Stimulated activated CD8-positive, alpha-beta memory T cell treated with anti-CD3 and anti-CD28 coated beads, Interleukin-4, amount 100 ng/mL, for 48 hours (primary cell): ENCODE data around the gene ADAM11.
"Not testable (repeated sequence)": the region's sequence is repeated elsewhere in the genome, so short reads cannot be mapped to it uniquely, and the experiment has no call there.

Experiments used
- DNase-seq: peaks from one replicate; pipeline ENCODE4 v3.0.0-alpha.2; 2020

ADAM11 gene

DNA sequence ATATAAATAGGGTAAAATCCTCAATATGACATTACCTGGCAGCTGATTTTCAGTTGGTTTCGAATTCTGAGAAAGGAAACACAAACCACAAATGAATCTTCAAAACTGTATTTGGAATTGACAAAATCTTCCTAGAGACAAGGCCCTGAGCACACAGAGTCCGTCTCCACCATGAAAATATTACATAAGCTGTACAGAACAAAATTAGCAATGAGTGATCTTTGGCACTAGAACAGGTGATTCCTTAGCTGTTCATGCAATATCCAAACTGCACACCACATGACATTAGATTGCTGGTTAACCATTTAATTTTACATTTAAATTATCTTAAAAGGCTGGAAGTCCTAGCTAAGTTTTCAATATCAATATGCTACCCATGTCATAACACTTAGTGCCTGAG lies 39.6 kb downstream of the ADAM11 start:
- DNase-seq = no peak

DNA sequence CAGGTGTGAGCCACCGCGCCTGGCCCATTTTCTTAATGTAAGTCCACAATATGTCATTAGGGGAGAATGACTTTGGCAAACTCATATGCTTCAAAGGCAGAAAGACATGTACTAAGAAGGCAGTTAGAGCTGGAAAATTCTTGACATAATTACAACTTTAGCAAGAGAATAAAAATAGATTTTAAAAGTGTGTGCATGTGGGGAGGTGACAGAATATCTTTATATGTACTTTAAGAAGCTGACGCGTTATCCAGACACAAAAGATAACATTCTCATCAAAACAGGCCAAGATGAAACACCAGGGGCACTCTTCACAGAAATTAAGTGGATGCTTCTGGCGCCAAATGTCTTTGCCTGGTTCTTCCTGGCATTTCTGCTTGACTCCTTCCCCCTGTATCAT lies 43.1 kb downstream of the ADAM11 start:
- DNase-seq = no peak

DNA sequence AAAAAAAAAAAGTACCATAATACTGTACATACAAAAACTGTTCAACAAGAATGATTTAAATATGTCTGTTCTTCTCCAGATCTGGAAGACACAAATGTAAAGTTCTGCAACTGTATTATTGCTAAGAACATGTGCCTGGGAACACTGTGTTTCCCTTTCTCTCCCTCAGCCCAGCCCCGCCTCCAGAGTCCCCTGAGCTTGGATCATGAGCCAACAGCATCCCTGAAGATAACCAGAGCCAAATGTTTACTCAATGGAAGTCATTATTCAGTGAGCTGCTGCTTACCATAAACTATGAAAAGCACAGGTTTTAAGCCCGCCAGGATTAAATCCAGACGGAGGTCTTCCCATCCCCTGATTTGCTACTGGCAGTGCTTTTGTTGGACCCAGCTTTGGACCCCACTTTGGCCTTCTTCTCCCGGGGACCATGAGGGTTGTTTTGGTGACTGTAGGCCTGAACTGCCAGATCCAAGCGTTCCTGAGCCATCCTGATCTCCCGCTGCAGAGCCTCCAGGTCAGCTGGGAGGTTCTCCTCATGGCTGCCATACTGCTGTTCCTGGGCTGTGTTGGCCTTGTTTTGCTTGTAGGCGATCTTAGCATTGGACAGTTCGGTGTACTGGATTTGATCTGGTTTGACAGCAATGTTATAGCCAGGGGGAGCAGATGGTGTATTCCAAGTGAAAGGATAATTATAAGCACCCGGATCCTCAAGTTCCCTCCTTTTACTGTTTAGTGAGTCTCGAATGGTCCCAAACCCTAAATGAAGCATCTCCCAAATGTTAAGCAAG lies 45.7 kb downstream of the ADAM11 start:
- DNase-seq = no peak

DNA sequence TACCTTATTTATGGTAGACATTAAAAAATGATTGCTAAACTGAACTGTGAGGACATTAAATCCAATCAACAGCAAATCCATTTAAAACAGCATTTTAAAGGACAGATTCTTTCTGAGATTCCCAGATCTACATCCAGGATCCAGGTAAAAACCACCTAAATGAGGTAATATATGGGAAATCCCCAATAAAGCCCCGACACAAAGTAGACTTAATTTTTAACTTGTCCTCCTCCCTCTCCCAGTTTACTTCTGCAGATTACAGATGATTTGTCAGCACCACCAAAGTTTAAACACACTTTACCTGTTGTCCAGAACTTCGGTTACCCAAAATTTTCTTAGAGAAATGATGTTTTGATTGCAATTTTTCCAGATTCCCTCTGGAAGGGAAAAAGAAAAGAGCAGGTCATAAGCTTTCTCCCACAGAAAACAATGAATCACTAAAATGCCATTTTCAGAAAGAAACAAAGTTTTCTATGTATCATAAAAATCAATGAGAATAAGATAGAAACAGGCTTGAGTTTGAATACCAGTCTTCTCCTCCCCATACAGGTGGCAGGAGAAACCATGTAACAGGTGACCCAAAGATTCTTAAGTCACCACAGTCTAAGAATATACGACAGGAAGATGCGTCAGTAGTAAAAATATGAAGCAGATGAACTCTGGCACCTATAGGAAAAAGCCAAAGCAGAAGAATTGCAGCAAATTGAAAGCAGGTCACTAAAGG lies 48.5 kb downstream of the ADAM11 start:
- DNase-seq = no peak

DNA sequence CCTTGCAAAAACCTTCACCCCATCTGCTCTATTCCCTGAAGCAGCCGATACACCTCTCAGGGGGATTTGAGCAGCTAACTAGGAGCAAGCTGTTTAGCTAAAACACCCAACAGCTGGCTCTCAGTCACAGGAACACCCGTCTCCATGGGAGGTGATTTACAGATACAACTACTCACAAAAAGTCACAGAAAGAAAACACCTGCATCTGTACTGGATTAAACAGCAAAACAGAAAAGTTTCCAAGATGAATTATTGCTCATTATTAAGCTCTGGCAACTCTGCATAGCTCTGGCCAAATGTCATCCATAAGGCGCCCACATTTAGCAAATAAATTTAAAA lies 49.0 kb downstream of the ADAM11 start:
- no peak for DNase-seq

DNA sequence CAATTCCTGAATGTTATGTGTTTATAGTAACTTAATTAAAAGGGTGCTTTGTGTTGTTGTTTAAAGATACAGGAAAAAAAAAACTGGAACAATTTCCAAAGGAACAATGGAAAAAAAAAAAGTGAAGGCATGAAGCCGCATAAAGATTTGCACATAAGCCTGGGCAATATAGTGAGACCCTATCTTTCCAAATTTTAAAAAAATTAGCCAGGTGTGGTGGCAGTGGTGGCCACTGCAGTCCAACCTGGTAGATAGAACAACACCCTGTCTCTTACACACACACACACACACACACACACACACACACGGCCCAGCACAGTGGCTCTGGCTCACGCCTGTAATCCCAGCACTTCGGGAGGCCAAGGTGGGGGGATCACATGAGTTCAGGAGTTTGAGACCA lies 49.4 kb downstream of the ADAM11 start:
- no peak for DNase-seq

DNA sequence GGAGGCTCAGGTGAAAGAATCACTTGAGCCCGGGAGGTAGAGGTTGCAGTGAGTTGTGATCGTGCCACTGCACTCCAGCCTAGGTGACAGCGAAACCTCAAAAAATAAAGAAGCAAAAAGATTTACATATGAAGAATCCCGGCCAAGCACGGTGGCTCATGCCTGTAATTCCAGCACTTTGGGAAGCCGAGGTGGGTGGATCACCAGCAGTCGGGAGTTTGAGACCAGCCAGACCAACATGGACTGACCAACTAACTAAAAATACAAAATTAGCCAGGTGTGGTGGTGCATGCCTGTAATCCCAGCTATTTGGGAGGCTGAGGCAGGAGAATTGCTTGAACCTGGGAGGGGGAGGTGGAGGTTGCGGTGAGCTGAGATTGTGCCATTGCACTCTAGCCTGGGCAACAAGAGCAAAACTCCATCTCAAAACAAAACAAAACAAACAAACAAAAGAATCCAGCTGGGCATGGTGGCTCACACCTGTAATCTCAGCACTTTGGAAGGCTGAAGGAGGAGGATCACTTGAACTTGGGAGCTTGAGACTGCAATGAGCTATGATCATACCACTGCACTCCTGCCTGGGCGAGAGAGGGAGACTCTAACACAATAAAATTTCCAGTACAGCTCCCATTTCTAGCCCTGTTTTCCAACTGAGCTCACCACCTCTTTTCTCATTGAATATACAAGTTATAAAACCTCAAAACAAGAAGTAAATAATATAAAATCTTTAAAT lies 50.0 kb downstream of the ADAM11 start:
- not testable (repeated sequence) for DNase-seq

DNA sequence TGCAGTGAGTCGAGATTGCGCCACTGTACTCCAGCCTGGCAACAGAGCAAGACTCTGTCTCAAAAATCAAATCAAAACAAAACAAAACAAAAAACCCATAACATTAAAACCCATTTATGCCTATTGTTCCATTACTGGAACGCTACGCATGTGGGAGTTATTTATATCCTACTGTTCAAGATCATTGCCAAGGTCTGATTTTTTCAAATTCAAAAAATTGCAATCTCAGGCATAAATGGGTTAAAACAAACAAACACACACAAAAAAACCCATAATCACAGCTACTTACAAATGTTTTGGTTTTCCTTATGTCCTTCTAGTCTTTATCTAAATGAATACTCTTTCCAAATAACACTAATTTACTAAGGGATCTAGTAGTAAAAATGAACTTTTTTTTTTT lies 53.5 kb downstream of the ADAM11 start:
- DNase-seq = no peak

DNA sequence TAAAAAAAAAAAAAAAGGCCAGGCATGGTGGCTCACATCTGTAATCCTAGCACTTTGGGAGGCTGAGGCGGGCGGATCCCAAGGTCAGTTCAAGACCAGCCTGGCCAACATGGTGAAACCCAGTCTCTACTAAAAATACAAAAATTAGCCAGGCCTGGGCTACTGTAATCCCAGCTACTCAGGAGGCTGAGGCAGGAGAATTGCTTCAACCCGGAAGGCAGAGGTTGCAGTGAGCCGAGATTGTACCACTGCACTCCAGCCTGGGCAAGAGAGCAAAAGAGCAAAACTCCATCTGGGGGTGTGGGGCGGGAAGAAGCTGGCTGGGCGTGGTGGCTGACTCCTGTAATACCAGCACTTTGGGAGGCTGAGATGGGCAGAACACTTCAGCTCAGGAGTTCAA lies 59.7 kb downstream of the ADAM11 start:
- not testable (repeated sequence) for DNase-seq

DNA sequence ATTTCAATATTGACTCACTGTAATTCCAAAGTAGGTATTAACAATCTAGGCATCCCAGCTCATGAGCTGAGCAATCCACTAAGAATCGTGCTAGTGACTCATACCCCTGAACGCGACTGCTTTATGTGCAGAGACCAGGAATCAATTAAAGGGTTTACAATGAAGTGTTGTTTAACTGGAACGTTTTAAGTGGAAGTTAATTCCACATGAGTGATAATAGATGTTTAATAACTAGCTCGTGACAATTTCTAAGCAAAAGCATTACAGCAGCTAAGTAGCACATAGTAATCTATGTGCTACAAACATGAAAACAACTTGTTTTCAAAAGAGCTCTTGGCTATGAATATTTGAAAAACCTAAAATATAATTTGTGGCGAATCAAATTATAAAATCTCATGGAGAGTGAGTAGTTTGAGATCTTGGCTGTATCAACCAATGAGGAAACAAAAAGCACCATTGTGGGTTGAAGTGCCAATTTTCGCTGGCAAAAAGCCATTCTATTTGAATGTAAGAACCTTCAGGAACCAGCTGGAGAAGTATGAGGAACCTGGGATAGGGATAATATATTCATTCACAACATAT lies 61.9 kb downstream of the ADAM11 start:
- no peak for DNase-seq

DNA sequence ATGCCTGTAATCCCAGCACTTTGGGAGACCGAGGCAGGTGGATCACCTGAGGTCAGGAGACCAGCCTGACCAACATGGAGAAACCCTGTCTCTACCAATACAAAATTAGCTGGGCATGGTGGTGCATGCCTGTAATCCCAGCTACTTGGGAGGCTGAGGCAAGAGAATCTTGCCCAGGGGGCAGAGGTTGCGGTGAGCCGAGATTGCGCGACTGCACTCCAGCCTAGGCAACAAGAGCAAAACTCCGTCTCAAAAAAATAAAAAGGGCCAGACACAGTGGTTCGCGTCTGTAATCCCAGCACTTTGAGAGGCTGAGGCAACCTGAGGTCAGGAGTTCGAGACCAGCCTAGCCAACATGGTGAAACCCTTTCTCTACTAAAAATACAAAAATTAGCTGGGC lies 66.4 kb downstream of the ADAM11 start:
- DNase-seq = not testable (repeated sequence)

DNA sequence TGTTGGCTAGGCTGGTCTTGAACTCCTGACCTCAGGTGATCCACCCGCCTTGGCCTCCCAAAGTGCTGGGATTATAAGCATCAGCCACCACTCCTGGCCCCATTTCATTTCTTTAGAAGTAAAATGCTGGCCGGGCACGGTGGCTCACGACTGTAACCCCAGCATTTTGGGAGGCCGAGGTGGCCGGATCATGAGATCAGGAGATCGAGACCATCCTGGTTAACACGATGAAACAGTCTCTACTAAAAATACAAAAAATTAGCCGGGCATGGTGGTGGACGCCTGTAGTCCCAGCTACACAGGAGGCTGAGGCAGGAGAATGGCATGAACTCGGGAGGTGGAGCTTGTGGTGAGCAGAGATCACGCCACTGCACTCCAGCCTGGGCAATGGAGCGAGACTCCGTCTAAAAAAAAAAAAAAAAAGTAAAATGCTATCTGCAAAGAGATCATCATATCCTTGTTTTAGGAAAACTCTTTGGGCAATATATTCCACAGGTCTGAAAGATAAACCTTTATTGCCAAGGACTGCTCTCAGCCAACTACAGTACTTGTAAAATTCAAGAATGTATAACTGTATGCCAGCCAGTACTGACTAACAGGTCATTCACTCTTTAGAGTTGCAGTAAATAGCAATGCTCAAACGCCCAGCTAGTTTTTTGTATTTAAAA lies 67.5 kb downstream of the ADAM11 start:
- DNase-seq = no peak

DNA sequence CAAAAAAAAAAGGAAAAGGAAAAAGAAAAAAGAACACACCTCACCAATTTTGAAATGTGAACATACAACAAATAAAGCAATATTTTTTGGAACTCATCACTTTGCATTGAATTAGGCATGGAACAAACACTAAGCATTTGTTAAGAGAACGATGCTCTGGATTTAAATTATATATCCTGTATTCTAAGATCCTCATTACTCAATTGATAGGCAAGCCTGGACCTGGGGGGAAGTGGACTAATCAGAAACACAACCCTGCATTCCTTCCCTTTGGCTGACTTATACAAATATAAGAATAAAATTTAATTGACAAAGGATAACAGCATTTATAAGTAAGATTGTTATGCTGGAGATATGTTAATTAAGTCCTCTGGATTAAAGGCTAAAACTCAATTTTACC lies 69.1 kb downstream of the ADAM11 start:
- no peak for DNase-seq

DNA sequence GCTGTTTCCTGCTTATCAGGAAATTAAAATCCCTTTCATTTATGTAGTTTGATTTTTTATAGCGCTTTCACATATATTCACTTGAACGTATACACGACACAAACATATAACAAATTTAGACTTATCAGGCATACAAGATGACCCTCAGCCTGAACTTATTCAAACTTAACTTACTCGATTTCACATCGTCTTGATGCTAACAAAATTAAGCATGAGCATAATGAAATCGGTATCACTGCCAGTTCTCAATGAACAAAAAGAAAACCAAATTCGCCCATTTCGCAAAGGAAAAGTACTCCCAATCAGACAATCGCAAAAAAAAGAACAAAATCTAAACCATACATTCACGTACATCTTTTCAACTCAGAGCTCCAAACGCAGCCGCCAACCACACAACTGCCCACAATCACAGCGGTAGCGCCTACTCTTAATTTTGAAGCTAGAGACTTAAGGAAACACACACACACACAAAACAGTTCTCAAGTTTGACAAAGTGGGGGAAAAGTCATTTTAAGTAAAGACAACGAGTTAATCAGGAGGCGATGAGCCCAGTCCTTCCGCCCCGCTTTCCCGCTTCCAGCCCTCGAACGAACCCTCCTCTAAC lies 70.2 kb downstream of the ADAM11 start:
- no peak for DNase-seq

DNA sequence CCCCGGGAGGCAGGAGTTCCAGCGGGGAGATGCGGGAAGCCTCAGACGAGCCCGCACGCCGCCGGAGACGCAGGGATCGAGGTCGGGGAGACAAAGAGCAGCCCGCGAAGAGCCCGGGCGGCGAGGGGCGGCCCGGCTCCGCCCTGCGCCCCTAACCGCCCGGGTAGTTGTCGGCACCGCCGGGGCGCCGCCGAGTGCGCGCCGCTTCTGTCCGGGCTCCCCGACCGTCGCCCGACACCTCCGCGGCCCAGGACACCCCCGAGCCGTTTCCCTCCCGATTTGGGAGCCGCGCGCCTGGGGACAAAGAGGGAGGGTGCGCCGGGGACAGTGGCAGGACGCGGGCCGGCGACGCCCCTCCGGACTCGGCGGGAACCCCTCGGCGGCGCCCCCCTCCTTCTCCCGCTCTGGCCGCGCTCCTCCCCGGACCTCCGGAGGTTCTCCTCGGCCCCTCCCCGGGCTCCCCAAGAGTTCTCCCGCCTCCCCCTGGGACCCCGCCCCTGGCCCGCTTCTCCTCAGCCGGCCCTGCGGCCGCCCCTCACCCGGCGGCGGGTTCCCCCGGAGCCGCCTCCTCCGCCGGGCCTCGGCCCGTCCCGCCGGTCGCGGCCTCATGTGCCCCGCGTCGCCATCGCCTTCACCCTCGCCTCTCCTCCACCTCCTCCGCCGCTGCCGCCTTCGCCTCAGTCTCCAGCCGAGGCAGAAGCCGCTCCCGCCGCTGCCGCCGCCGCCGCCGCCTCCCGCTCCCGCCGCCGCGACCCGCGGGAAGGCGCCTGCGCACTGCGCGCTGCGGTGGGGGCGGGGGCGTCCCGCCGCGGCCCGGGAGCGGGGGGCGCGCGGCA lies 71.0 kb downstream of the ADAM11 start, which contains the start of gene GJC1:
Gene GJC1 (minus strand): TSS at position 765 of the 836 bp plus-strand sequence. CDS start 24,470 bp downstream, outside the sequence.
- DNase-seq = peak; percentile 33

DNA sequence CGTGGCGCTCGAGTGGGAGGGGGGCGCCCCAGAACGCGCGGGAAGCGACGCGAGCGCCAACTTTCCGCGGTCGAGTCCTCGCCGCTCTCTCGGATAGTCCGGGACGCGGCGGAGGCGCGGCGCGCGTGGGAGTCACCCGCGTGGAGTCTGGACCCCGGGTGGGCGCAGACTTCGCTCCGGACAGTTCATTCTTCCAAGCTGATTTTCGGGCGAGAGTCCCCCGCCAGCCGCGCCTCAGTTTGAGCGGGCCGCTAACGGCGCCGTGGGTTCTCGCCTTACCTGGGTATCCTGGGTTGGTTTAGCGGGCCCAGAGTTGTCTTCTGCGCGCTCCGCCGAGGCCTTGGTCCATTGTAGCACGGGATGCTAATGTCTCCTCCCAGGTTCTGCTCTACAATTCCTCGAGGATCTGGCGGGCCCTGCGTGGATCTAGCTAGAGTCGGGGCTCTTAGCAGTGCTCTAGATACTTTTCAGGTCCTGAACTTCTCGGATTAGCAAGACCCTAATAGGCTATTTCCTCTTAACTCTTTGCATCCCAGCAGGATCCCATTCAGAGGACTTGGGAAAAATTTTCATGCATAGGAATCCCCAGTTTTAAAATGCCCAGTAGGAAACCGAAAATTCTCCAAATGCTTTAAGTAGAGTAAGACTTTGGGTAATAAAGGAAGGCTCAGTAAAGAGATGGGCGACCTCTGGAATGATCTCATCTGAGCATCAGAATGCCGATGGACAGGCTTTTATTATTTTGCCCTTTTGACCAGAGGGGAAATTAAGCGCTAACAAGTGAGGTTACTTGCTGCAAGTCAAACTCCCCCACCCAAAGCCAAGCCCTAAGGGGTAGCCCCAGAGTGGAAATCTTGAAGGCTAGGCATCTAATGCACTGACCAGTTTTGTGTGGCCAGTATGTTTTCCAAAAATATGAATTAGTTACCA lies 71.8 kb downstream of the ADAM11 start:
- peak; percentile 44 for DNase-seq

DNA sequence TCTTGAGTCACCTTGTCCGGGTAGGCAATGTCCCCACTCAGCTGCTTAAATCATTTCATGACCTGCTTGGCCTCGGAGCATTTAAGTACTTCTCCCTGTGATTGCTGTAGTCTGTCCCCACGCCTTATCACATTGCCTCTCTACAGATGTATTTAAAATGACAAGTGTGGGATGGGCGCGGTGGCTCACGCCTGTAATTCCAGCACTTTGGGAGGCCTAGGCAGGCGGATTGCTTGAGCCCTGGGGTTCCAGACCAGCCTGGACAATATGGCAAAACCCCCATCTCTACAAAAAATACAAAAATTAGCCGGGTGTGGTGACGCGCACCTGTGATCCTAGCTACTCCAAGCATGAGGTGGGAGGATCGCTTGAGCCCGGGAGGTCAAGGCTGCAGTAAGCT lies 72.6 kb downstream of the ADAM11 start:
- no peak for DNase-seq
